ENCODE measurements around the gene COL4A2. TPM values are rescaled to one million over a fixed set of nuclear protein-coding genes. Genes with fewer than 3 reads are reported as not detected.

COL4A2 gene
- total and polyA plus RNA-seq, 9 donors, result 59.5 to 171 (median 136) TPM

DNA sequence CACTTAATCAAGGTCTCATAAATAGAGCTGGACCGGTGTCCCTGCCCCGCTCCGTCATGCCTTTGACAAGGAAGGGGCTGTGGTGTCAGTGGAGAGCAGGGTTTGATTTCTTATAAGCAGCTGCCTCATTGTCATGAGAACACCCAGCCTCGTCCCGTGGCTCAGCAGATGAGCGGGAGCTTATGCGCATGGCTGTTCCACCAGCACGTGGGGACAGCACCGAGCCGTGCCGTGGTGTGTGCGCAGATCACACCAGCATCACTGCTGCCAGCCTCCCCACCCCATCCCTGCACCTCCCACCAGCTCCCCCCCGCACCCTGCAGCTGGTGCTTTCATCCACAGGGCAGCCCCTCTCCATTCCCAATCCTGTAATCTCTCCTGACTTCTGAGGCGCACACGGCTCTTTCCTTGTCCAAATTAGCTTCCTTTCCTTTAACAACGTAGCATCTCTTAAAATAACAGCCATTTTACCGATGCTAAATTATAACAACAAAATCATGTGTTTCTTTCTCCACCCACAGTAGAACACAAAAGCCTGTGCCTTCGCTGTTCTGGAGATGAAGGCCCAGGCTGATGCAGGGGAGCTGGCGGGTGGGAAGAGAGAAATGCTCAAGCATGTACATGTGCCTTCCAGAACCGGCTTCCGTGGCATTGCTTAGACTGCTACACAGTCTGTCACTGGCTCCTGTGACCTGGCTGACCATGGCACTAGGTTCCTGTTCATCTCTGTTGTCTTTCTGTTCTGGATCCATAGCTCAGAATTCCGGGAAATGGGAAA is 157.7 kb downstream of the COL4A2 start:
- Histone ChIP-seq H3K4me3 (no peak overlapping the region), H3K9me3 (no peaks in the 10 kb centered on the region), H3K4me1 (ENCODE audit: insufficient read depth) (no peaks in the 10 kb centered on the region), H3K36me3 (no peaks in the 10 kb centered on the region), H3K27me3 (no peaks in the 10 kb centered on the region), H3K27ac (no peak overlapping the region)
- intact Hi-C loops (cut with DNase I), result loop anchor here in 1 of 4 donors (5.0 kb wide), 1 partner anchor 33 kb away; no protein-coding TSS in a partner anchor
- no peak for DNase-seq
- TF ChIP-seq CTCF (IDR thresholded peaks at IDR 0.05), result no peak
- no peak for TF ChIP-seq POLR2A (IDR thresholded peaks at IDR 0.05)
- TF ChIP-seq EP300 (IDR thresholded peaks at IDR 0.05), result no peak
- WGBS, 3 donors, result 82 to 90% (median 88%) methylated on average over 22 of the region's 22 CpGs

- 86 to 89% (median 88%) methylated on average over 9 of the region's 9 CpGs for WGBS, 3 donors
- no peaks in the 10 kb centered on the region for H3K27me3 ChIP-seq
- H3K9me3 ChIP-seq, result no peaks in the 10 kb centered on the region
- TF ChIP-seq CTCF (IDR thresholded peaks at IDR 0.05) (no peak), EP300 (IDR thresholded peaks at IDR 0.05) (no peak), POLR2A (IDR thresholded peaks at IDR 0.05) (no peak)
- no peak overlapping the region for H3K4me3 ChIP-seq
- no peak for DNase-seq
- no peaks in the 10 kb centered on the region for H3K36me3 ChIP-seq
- intact Hi-C loops (cut with DNase I), result no loop called here
- H3K27ac ChIP-seq, result no peak overlapping the region
- no peaks in the 10 kb centered on the region for H3K4me1 ChIP-seq (ENCODE audit: insufficient read depth)
Measured at GRCh38 chr13:110465696-110466095, 158.6 kb downstream of the COL4A2 start.

DNA sequence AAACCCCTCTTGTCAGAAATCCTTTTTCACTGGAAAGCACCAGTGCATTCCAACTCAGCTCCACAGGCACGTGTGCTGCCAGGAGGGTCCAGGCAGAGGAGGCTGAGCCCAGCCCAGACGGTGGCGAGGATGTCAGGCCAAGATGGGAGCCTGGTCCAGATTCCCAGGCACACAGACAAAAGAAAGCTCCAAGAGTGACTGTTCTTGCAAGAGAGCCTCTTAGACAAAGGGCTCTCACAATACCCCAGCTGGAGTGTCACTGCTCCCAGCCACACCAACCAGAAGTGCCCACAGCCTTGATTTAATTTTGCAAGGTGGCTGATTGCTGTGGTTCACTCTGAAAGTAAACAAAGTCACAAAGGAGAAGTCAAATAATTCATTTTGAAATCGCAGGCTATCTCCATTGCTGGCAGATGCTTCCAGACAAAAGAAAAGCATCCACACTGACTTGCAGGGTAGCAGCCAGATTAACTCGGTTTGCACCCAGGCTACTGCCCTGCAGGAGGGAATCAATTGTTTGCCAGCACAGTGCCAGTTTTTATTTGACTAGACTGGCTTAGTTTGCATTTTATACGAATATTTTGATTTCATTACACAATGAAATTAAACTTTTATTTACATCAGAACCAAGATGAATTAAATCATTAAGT is 159.3 kb downstream of the COL4A2 start:
- no peak for TF ChIP-seq EP300 (IDR thresholded peaks at IDR 0.05)
- TF ChIP-seq POLR2A (IDR thresholded peaks at IDR 0.05), result no peak
- no peak for TF ChIP-seq CTCF (IDR thresholded peaks at IDR 0.05)
- intact Hi-C loops (cut with DNase I), result no loop called here
- no peak overlapping the region for H3K4me3 ChIP-seq
- no peaks in the 10 kb centered on the region for H3K4me1 ChIP-seq (ENCODE audit: insufficient read depth)
- no peaks in the 10 kb centered on the region for H3K9me3 ChIP-seq
- H3K27ac ChIP-seq, result no peak overlapping the region
- no peaks in the 10 kb centered on the region for H3K27me3 ChIP-seq
- no peak for DNase-seq
- H3K36me3 ChIP-seq, result no peaks in the 10 kb centered on the region
- 63 to 79% (median 73%) methylated on average over 6 of the region's 6 CpGs for WGBS, 3 donors

- Histone ChIP-seq H3K4me1 (ENCODE audit: insufficient read depth) (no peaks in the 10 kb centered on the region), H3K36me3 (no peaks in the 10 kb centered on the region), H3K27me3 (no peaks in the 10 kb centered on the region), H3K4me3 (no peak overlapping the region), H3K9me3 (no peaks in the 10 kb centered on the region), H3K27ac (no peak overlapping the region)
- DNase-seq, result no peak
- TF ChIP-seq CTCF (IDR thresholded peaks at IDR 0.05) (no peak), POLR2A (IDR thresholded peaks at IDR 0.05) (no peak)
- intact Hi-C loops (cut with DNase I), result no loop called here
- WGBS, 3 donors, result 91 to 94% (median 93%) methylated on average over 13 of the region's 13 CpGs
Measured at GRCh38 chr13:110467516-110468110, 160.5 kb downstream of the COL4A2 start.

Measured in ovary (tissue), 9 donors.